H9 (cell line): ENCODE results near the gene GALNT10. TPM values are rescaled to one million over a fixed set of nuclear protein-coding genes. Genes with fewer than 3 reads are reported as not detected.

Experiments
- DNase-seq: peaks from one replicate; pipeline ENCODE4 v3.0.0-alpha.2; 2017
- H2AFZ ChIP-seq: one replicate; pipeline ENCODE4 v1.6.1; 2013; ENCODE audit warnings: mild to moderate bottlenecking, low read length, control low read depth, moderate library complexity
- H2AK5ac ChIP-seq: 2 replicates; pipeline ENCODE4 v1.6.1; 2013; ENCODE audit warnings: low read length, control low read depth, mixed read lengths; ENCODE audit not compliant: insufficient read length
- H2BK120ac ChIP-seq: one replicate; pipeline ENCODE4 v1.6.1; 2013; ENCODE audit warnings: low read depth, mild to moderate bottlenecking, low read length, control low read depth, inconsistent platforms; ENCODE audit not compliant: poor library complexity, severe bottlenecking
- H2BK12ac ChIP-seq: 2 replicates; pipeline ENCODE4 v1.6.1; 2013; ENCODE audit warnings: low read length, control low read depth, mixed read lengths, low read depth; ENCODE audit not compliant: insufficient read length
- H2BK15ac ChIP-seq: 2 replicates; pipeline ENCODE4 v1.6.1; 2013; ENCODE audit warnings: low read depth, low read length, control low read depth
- H2BK20ac ChIP-seq: one replicate; pipeline ENCODE4 v1.6.1; 2013; ENCODE audit warnings: low read depth, mild to moderate bottlenecking, low read length, control low read depth, inconsistent platforms; ENCODE audit not compliant: poor library complexity, severe bottlenecking
- H2BK5ac ChIP-seq: 2 replicates; pipeline ENCODE4 v1.6.1; 2013; ENCODE audit warnings: low read length, control low read depth, mixed read lengths; ENCODE audit not compliant: insufficient read length
- H3K14ac ChIP-seq: 2 replicates; pipeline ENCODE4 v1.6.1; 2013; ENCODE audit warnings: low read length, control low read depth; ENCODE audit not compliant: insufficient read depth
- H3K18ac ChIP-seq: 2 replicates; pipeline ENCODE4 v1.6.1; 2013; ENCODE audit warnings: low read depth, mild to moderate bottlenecking, mixed read lengths, low read length, control low read depth; ENCODE audit not compliant: insufficient read length
- H3K23ac ChIP-seq: 2 replicates; pipeline ENCODE4 v1.6.1; 2013; ENCODE audit warnings: low read length, control low read depth, mixed read lengths, low read depth; ENCODE audit not compliant: insufficient read length
- H3K23me2 ChIP-seq: 2 replicates; pipeline ENCODE4 v1.6.1; 2013; ENCODE audit warnings: low read depth, mild to moderate bottlenecking, mixed read lengths, low read length, control low read depth; ENCODE audit not compliant: insufficient read length, poor library complexity, severe bottlenecking
- H3K27ac ChIP-seq: 2 replicates; pipeline ENCODE4 v1.5.1; 2013; ENCODE audit warnings: low read length, control low read depth, mixed read lengths, low read depth; ENCODE audit not compliant: insufficient read length
- H3K27me3 ChIP-seq: 2 replicates; pipeline ENCODE4 v1.6.1; 2013; ENCODE audit warnings: low read length, control low read depth, inconsistent platforms; ENCODE audit not compliant: insufficient read depth
- H3K4ac ChIP-seq: 2 replicates; pipeline ENCODE4 v1.6.1; 2013; ENCODE audit warnings: low read depth, mild to moderate bottlenecking, control low read depth, inconsistent platforms, low read length, moderate library complexity
- H3K4me1 ChIP-seq: 2 replicates; pipeline ENCODE4 v1.6.1; 2013; ENCODE audit warnings: low read length, control low read depth, inconsistent platforms; ENCODE audit not compliant: insufficient read depth
- H3K4me2 ChIP-seq: 2 replicates; pipeline ENCODE4 v1.6.1; 2013; ENCODE audit warnings: low read length, control low read depth, mixed read lengths; ENCODE audit not compliant: insufficient read length, insufficient read depth
- H3K56ac ChIP-seq: 2 replicates; pipeline ENCODE4 v1.6.1; 2013; ENCODE audit warnings: low read depth, mild to moderate bottlenecking, mixed read lengths, low read length, control low read depth; ENCODE audit not compliant: insufficient read length
- H3K79me1 ChIP-seq: 2 replicates; pipeline ENCODE4 v1.6.1; 2013; ENCODE audit warnings: low read depth, mild to moderate bottlenecking, moderate library complexity, low read length, control low read depth, inconsistent platforms; ENCODE audit not compliant: insufficient read depth, poor library complexity, severe bottlenecking
- H3K79me2 ChIP-seq: 2 replicates; pipeline ENCODE4 v1.6.1; 2013; ENCODE audit warnings: low read length, control low read depth, inconsistent platforms; ENCODE audit not compliant: insufficient read depth
- H3K9ac ChIP-seq: 2 replicates; pipeline ENCODE4 v1.6.1; 2013; ENCODE audit warnings: low read length, control low read depth, mixed read lengths; ENCODE audit not compliant: insufficient read length; ENCODE audit errors: extremely low read depth
- H3K9me3 ChIP-seq: one replicate; pipeline ENCODE4 v1.6.1; 2013; ENCODE audit warnings: low read depth, low read length, inconsistent platforms; ENCODE audit not compliant: control insufficient read depth
- H3T11ph ChIP-seq: one replicate; pipeline ENCODE4 v1.6.1; 2013; ENCODE audit warnings: mild to moderate bottlenecking, low read length, control low read depth, inconsistent platforms
- H4K20me1 ChIP-seq: one replicate; pipeline ENCODE4 v1.6.1; 2013; ENCODE audit not compliant: control insufficient read depth, insufficient read length, insufficient read depth
- H4K5ac ChIP-seq: 2 replicates; pipeline ENCODE4 v1.6.1; 2013; ENCODE audit warnings: low read depth, mild to moderate bottlenecking, mixed read lengths, low read length, control low read depth; ENCODE audit not compliant: insufficient read length
- H4K8ac ChIP-seq: replicated peaks from 2 replicates; pipeline ENCODE4 v1.6.1; 2013; ENCODE audit warnings: low read length, control low read depth, mixed read lengths, low read depth; ENCODE audit not compliant: insufficient read length
- H4K91ac ChIP-seq: 2 replicates; pipeline ENCODE4 v1.6.1; 2013; ENCODE audit warnings: low read depth, mild to moderate bottlenecking, moderate library complexity, mixed read lengths, low read length, control low read depth; ENCODE audit not compliant: insufficient read length
- H3K27ac Mint-ChIP-seq, 3 experiments: 2 replicates in 2 of 3; 3 replicates in 1 of 3; pipeline ENCODE4 v1.8.0; 2020 to 2021; ENCODE audit warnings: mixed read lengths in 3 of 3, mild to moderate bottlenecking in 1 of 3, moderate library complexity in 1 of 3
- H3K27me3 Mint-ChIP-seq: 2 replicates; pipeline ENCODE4 v1.8.0; 2021; ENCODE audit warnings: low read depth, mild to moderate bottlenecking, moderate library complexity, mixed read lengths
- H3K36me3 Mint-ChIP-seq, 3 experiments: 2 replicates in 2 of 3; 3 replicates in 1 of 3; pipeline ENCODE4 v1.8.0; 2020 to 2021; ENCODE audit warnings: low read depth in 3 of 3, mixed read lengths in 3 of 3; ENCODE audit not compliant: insufficient read depth in 1 of 3
- H3K4me1 Mint-ChIP-seq, 2 experiments: 2 replicates each; pipeline ENCODE4 v1.8.0; 2020; ENCODE audit warnings: mixed read lengths in 2 of 2
- H3K4me3 Mint-ChIP-seq, 2 experiments: 2 replicates in 1 of 2; 3 replicates in 1 of 2; pipeline ENCODE4 v1.8.0; 2020 to 2021; ENCODE audit warnings: mild to moderate bottlenecking in 2 of 2, mixed read lengths in 2 of 2, moderate library complexity in 1 of 2
- H3K9me3 Mint-ChIP-seq, 2 experiments: 2 replicates in 1 of 2; 3 replicates in 1 of 2; pipeline ENCODE4 v1.8.0; 2020; ENCODE audit warnings: mild to moderate bottlenecking in 2 of 2, mixed read lengths in 2 of 2, moderate library complexity in 1 of 2
- WGBS: extraction: QIAGEN DNeasy Blood & Tissue Kit; methylation state at CpG from one replicate; pipeline ENCODE4 v1.1.7; 2013; ENCODE audit warnings: missing lambda C conversion rate, low lambda C conversion rate, mixed read lengths; ENCODE audit not compliant: insufficient read length; ENCODE audit errors: extremely low coverage; 5-methylcytosine and 5-hydroxymethylcytosine counted together
- total RNA-seq: library from RNA; stranded (reverse); gene quantifications from 2 replicates; pipeline ENCODE4 v1.2.1, GENCODE V29; 2021
- TF ChIP-seq, protein P1 (sequence below): fragments of 200-600 bp; sonication (generic); conservative IDR thresholded peaks from 3 replicates; pipeline ENCODE4 v1.8.0; 2021; ENCODE audit warnings: antibody characterized with exemption, mild to moderate bottlenecking

GALNT10 gene
- total RNA-seq, 1 experiment from 2014 or later: 15.4 TPM

DNA sequence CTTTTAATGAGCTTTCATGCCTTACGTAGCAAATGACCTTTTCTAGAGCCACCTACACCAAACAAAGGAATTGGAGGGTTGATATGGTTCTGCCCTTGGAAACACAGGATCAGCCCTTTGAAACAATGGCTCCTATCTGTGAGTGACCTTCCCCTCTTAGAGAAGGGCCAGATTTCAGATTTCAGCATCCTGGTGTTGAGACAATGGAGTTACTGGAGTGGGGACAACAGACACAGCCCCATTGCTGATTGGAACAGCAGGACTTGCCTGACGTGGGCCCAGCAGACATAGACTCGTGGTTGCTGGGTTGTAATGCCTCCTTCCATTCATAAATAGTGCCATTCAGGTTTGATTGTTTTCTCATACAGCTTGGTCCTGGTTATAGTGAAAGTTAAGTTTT lies 96.0 kb downstream of the GALNT10 start:
- Histone ChIP-seq H2BK12ac (peak overlapping the region; percentile 15), H3T11ph (peak overlapping the region; percentile 73), H3K27me3 (no peaks in the 10 kb centered on the region), H3K27ac (no peak overlapping the region), H2AK5ac (peak overlapping the region; percentile 33), H3K23me2 (no peaks in the 10 kb centered on the region), H3K56ac (no peak overlapping the region), H3K14ac (peak overlapping the region; percentile 69; the same call in 1 of the 2 replicates), H3K23ac (no peak overlapping the region), H3K4me1 (peaks cover 5% of the 10 kb centered on the region; the same call in 1 of the 2 replicates), H4K91ac (no peak overlapping the region), H4K20me1 (no peaks in the 10 kb centered on the region), H3K9me3 (no peaks in the 10 kb centered on the region), H3K79me2 (no peaks in the 10 kb centered on the region), H2BK120ac (no peak overlapping the region), H3K4ac (no peak overlapping the region), H4K5ac (peak overlapping the region; percentile 44), H3K18ac (peak overlapping the region; percentile 13), H2BK15ac (no peak overlapping the region), H2BK20ac (no peak overlapping the region), H3K4me2 (no peak overlapping the region), H3K79me1 (no peaks in the 10 kb centered on the region), H2AFZ (no peak overlapping the region), H4K8ac (no peak overlapping the region), H2BK5ac (no peak overlapping the region), H3K9ac (no peak overlapping the region)
- no peaks in the 10 kb centered on the region for H3K27me3 Mint-ChIP-seq
- peaks cover 35 to 37% of the 10 kb centered on the region in 2 experiments for H3K4me1 Mint-ChIP-seq
- H3K36me3 Mint-ChIP-seq: no peaks in the 10 kb centered on the region
- H3K4me3 Mint-ChIP-seq: no peak overlapping the region
- WGBS: no CpG with 5 or more reads among the region's 3 CpGs
- TF ChIP-seq, protein P1, sequence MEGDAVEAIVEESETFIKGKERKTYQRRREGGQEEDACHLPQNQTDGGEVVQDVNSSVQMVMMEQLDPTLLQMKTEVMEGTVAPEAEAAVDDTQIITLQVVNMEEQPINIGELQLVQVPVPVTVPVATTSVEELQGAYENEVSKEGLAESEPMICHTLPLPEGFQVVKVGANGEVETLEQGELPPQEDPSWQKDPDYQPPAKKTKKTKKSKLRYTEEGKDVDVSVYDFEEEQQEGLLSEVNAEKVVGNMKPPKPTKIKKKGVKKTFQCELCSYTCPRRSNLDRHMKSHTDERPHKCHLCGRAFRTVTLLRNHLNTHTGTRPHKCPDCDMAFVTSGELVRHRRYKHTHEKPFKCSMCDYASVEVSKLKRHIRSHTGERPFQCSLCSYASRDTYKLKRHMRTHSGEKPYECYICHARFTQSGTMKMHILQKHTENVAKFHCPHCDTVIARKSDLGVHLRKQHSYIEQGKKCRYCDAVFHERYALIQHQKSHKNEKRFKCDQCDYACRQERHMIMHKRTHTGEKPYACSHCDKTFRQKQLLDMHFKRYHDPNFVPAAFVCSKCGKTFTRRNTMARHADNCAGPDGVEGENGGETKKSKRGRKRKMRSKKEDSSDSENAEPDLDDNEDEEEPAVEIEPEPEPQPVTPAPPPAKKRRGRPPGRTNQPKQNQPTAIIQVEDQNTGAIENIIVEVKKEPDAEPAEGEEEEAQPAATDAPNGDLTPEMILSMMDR: no peak
- no peaks in the 10 kb centered on the region for H3K9me3 Mint-ChIP-seq
- DNase-seq: no peak
- peak overlapping the region; percentile 25 to 87 (median 66); a peak in 5 of 7 replicates for H3K27ac Mint-ChIP-seq
